ENCODE measurements around the gene ARPC2. TPM values are rescaled to one million over a fixed set of nuclear protein-coding genes. Genes with fewer than 3 reads are reported as not detected.

The ARPC2 gene
- total RNA-seq, 2 donors from 2014 or later, result 112 to 177 TPM

DNA sequence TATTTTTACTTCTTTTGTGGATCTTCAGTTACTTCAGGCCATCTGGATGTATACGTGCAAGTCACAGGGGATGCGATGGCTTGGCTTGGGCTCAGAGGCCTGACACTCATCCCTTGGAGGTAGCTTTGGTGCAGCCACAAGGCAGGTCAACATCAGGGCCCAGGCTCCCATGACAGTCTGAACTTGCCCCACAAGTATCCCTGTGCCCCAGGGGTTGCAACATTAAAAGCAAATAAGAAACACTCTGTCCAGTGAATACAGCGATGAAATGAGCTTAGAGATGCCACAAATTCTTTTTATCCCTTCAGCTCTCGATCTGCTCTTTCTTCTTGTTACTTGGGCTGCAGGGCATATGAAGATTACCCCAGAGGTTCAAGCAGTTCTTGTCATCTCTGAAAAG is 37.2 kb upstream of the ARPC2 start:
- TF ChIP-seq, protein P1, sequence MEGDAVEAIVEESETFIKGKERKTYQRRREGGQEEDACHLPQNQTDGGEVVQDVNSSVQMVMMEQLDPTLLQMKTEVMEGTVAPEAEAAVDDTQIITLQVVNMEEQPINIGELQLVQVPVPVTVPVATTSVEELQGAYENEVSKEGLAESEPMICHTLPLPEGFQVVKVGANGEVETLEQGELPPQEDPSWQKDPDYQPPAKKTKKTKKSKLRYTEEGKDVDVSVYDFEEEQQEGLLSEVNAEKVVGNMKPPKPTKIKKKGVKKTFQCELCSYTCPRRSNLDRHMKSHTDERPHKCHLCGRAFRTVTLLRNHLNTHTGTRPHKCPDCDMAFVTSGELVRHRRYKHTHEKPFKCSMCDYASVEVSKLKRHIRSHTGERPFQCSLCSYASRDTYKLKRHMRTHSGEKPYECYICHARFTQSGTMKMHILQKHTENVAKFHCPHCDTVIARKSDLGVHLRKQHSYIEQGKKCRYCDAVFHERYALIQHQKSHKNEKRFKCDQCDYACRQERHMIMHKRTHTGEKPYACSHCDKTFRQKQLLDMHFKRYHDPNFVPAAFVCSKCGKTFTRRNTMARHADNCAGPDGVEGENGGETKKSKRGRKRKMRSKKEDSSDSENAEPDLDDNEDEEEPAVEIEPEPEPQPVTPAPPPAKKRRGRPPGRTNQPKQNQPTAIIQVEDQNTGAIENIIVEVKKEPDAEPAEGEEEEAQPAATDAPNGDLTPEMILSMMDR (IDR thresholded peaks at IDR 0.05), result no peak
- Histone ChIP-seq H3K4me3 (no peak overlapping the region), H3K36me3 (no peaks in the 10 kb centered on the region), H3K4me1 (no peaks in the 10 kb centered on the region), H3K27me3 (no peaks in the 10 kb centered on the region), H3K27ac (no peak overlapping the region), H3K9me3 (no peaks in the 10 kb centered on the region)
- no peak for DNase-seq (ENCODE audit: low spot score)

GRCh38 chr2:218180467-218181114 is 36.4 kb upstream of the ARPC2 start:
- no peaks in the 10 kb centered on the region for H3K4me1 ChIP-seq
- no peaks in the 10 kb centered on the region for H3K36me3 ChIP-seq
- DNase-seq (ENCODE audit: low spot score), result no peak
- H3K27ac ChIP-seq, result no peak overlapping the region
- no peaks in the 10 kb centered on the region for H3K9me3 ChIP-seq
- H3K27me3 ChIP-seq, result no peaks in the 10 kb centered on the region
- no peak overlapping the region for H3K4me3 ChIP-seq
- TF ChIP-seq, protein P1 (IDR thresholded peaks at IDR 0.05), result no peak

DNA sequence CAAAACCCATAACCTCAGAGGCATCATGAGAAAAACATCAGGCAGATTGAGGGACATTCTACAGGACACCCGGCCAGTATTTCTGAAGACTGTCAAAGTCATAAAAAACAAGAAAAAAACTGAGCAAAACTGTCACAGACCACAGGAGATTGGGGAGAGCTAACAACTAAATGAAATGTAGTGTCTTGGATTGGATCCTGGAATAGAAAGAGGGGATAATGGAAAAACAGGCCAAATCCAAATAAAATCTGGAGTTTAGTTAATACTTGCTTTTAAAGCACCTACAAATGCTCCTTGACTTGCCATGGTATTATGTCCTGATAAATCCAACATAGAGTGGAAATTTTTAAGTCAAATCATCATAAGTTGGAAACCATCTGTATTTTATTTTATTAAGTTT is 32.7 kb upstream of the ARPC2 start:
- Histone ChIP-seq H3K4me3 (no peak overlapping the region), H3K9me3 (no peaks in the 10 kb centered on the region), H3K4me1 (no peaks in the 10 kb centered on the region), H3K36me3 (no peaks in the 10 kb centered on the region), H3K27me3 (no peaks in the 10 kb centered on the region), H3K27ac (no peak overlapping the region)
- no peak for DNase-seq (ENCODE audit: low spot score)
- TF ChIP-seq, protein P1 (IDR thresholded peaks at IDR 0.05), result no peak

- H3K4me3 ChIP-seq, result no peak overlapping the region
- peak; percentile 70 for DNase-seq (ENCODE audit: low spot score)
- TF ChIP-seq, protein P1 (IDR thresholded peaks at IDR 0.05), result peak; percentile 74 to 91
- no peaks in the 10 kb centered on the region for H3K4me1 ChIP-seq
- no peaks in the 10 kb centered on the region for H3K9me3 ChIP-seq
- H3K27ac ChIP-seq, result no peak overlapping the region
- no peaks in the 10 kb centered on the region for H3K27me3 ChIP-seq
- H3K36me3 ChIP-seq, result no peaks in the 10 kb centered on the region
These were observed 30.6 kb upstream of the ARPC2 start for GRCh38 chr2:218186355-218186766.

- no peak for DNase-seq (ENCODE audit: low spot score)
- H3K36me3 ChIP-seq, result no peaks in the 10 kb centered on the region
- no peaks in the 10 kb centered on the region for H3K9me3 ChIP-seq
- H3K27me3 ChIP-seq, result no peaks in the 10 kb centered on the region
- H3K4me1 ChIP-seq, result no peaks in the 10 kb centered on the region
- no peak overlapping the region for H3K27ac ChIP-seq
- TF ChIP-seq, protein P1 (IDR thresholded peaks at IDR 0.05), result no peak
- no peak overlapping the region for H3K4me3 ChIP-seq
These were observed 30.1 kb upstream of the ARPC2 start for GRCh38 chr2:218186876-218187275.

Data from right atrium auricular region (tissue), 2 donors.